Neural cell (in vitro differentiated cells): ENCODE data around the gene HDAC9.

Experiments used
- CTCF ChIP-seq: fragments of 450-650 bp; IDR thresholded peaks from 2 replicates; pipeline ENCODE4 v1.5.1; 2014; ENCODE audit warnings: antibody characterized with exemption, mild to moderate bottlenecking, moderate library complexity; ENCODE audit not compliant: poor library complexity, severe bottlenecking
- EZH2 ChIP-seq: fragments of 200-600, 300-800 bp; shearing (Covaris generic), sonication (generic); IDR thresholded peaks from 2 replicates; pipeline ENCODE4 v1.6.1; 2014; ENCODE audit warnings: antibody characterized with exemption, low read length, borderline replicate concordance, mild to moderate bottlenecking; ENCODE audit not compliant: insufficient read depth, poor library complexity, severe bottlenecking
- MXI1 ChIP-seq: fragments of 450-650 bp; conservative IDR thresholded peaks from 2 replicates; pipeline ENCODE4 v1.6.1; 2014; ENCODE audit warnings: antibody characterized with exemption, mild to moderate bottlenecking; ENCODE audit not compliant: poor library complexity, severe bottlenecking
- POLR2AphosphoS5 ChIP-seq: IDR thresholded peaks from 2 replicates; pipeline ENCODE4 v1.6.1; 2012
- REST ChIP-seq: IDR thresholded peaks from 2 replicates; pipeline ENCODE4 v1.6.1; 2012; ENCODE audit warnings: borderline replicate concordance
- SMC3 ChIP-seq: fragments of 450-650 bp; conservative IDR thresholded peaks from 2 replicates; pipeline ENCODE4 v1.6.1; 2014; ENCODE audit warnings: antibody characterized with exemption, mild to moderate bottlenecking, moderate library complexity; ENCODE audit not compliant: poor library complexity

GRCh38 chr7:18555968-18556367 is 60.4 kb downstream of the HDAC9 start:
- TF ChIP-seq POLR2AphosphoS5 (no peak), CTCF (no peak), REST (no peak), SMC3 (no peak), EZH2 (no peak), MXI1 (no peak)
